Suprapubic skin (tissue), 4 donors: ENCODE data around the gene RBKS.

Experiments used
- POLR2A ChIP-seq, 2 donors: fragments of 450-650 bp; IDR thresholded peaks; one replicate each; pipeline ENCODE4 v1.6.1; 2017; ENCODE audit warnings: antibody characterized with exemption in 2 of 2, mild to moderate bottlenecking in 2 of 2, moderate library complexity in 2 of 2
- POLR2AphosphoS5 ChIP-seq, 3 donors: sonication (generic); formaldehyde crosslinking; IDR thresholded peaks; one replicate each; pipeline ENCODE4 v1.6.1; 2017; ENCODE audit warnings: antibody characterized with exemption in 3 of 3
- TF ChIP-seq, protein P1 (sequence below), 2 donors: fragments of 200-600 bp in 1 of 2; fragments of 450-650 bp in 1 of 2; sonication (generic) in 1 of 2; IDR thresholded peaks; one replicate each; pipeline ENCODE4 v1.5.1; 2016 to 2019; ENCODE audit warnings: antibody characterized with exemption in 2 of 2, mild to moderate bottlenecking in 1 of 2, moderate library complexity in 1 of 2

DNA sequence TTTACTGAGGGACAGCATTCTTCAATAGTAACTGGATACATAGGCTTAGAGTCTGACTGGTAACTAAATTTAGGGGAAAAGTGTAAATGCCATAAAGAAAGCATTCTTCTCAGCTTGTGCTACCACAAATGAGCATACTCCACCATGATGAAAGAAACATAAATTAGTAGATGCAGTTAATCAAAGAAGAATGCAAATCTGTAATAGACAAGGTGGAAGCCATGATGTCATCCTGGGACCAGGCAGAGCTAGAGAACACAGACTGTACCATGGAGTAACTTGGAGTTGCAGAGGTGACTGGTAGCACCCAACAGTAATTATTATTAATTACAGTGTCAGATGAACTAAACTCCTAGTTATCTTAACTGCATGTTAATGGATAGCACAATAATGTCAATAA is 51.7 kb downstream of the RBKS start:
- TF ChIP-seq, protein P1, sequence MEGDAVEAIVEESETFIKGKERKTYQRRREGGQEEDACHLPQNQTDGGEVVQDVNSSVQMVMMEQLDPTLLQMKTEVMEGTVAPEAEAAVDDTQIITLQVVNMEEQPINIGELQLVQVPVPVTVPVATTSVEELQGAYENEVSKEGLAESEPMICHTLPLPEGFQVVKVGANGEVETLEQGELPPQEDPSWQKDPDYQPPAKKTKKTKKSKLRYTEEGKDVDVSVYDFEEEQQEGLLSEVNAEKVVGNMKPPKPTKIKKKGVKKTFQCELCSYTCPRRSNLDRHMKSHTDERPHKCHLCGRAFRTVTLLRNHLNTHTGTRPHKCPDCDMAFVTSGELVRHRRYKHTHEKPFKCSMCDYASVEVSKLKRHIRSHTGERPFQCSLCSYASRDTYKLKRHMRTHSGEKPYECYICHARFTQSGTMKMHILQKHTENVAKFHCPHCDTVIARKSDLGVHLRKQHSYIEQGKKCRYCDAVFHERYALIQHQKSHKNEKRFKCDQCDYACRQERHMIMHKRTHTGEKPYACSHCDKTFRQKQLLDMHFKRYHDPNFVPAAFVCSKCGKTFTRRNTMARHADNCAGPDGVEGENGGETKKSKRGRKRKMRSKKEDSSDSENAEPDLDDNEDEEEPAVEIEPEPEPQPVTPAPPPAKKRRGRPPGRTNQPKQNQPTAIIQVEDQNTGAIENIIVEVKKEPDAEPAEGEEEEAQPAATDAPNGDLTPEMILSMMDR (IDR thresholded peaks at IDR 0.05) = no peak
- TF ChIP-seq POLR2A (IDR thresholded peaks at IDR 0.05) (no peak), POLR2AphosphoS5 (IDR thresholded peaks at IDR 0.05) (no peak)
